CD4-positive, alpha-beta memory T cell (primary cell): ENCODE measurements around the gene TMPRSS12. TPM values are rescaled to one million over a fixed set of nuclear protein-coding genes. Genes with fewer than 3 reads are reported as not detected.
"Not testable (repeated sequence)": the region's sequence is repeated elsewhere in the genome, so short reads cannot be mapped to it uniquely, and the experiment has no call there.

Source experiments
- CTCF ChIA-PET: fragments of 350-600 bp; sonication (Branson Sonifier 250); formaldehyde crosslinking; loops from one replicate; lab custom pipeline; 2021; ENCODE audit warnings: inconsistent platforms; ENCODE audit not compliant: partially characterized antibody; lab: Charles Lee
- POLR2A ChIA-PET: fragments of 350-600 bp; sonication (Branson Sonifier 250); formaldehyde crosslinking; loops from one replicate; lab custom pipeline; 2021; ENCODE audit not compliant: partially characterized antibody; lab: Charles Lee
- DNase-seq, 5 donors: peaks; one replicate each; pipeline versions ENCODE4 v3.0.0 to v3.0.0-alpha.2; 2020 to 2022; ENCODE audit warnings: mixed read lengths in 1 of 5
- H3K27ac ChIP-seq: one replicate; pipeline ENCODE4 v1.7.0; 2013; ENCODE audit warnings: low read depth, low read length
- H3K27me3 ChIP-seq: 2 replicates; pipeline ENCODE4 v1.7.0; 2013; ENCODE audit warnings: mild to moderate bottlenecking, low read length, moderate library complexity; ENCODE audit not compliant: insufficient read depth
- H3K36me3 ChIP-seq: 2 replicates; pipeline ENCODE4 v1.7.0; 2013; ENCODE audit warnings: mild to moderate bottlenecking, low read length, moderate library complexity; ENCODE audit not compliant: insufficient read depth
- H3K4me1 ChIP-seq: 2 replicates; pipeline ENCODE4 v1.7.0; 2013; ENCODE audit warnings: mild to moderate bottlenecking, low read length, moderate library complexity; ENCODE audit not compliant: insufficient read depth
- H3K4me3 ChIP-seq, 2 donors: one replicate each; pipeline ENCODE4 v1.7.0; 2013; ENCODE audit warnings: low read length in 2 of 2, mild to moderate bottlenecking in 1 of 2
- H3K9me3 ChIP-seq, 2 donors: one replicate each; pipeline ENCODE4 v1.7.0; 2013; ENCODE audit warnings: low read length in 2 of 2, control low read depth in 1 of 2; ENCODE audit not compliant: control insufficient read depth in 1 of 2
- H3K27ac Mint-ChIP-seq, 7 donors: one replicate each; pipeline ENCODE4 v1.8.0; 2020 to 2021; ENCODE audit warnings: mixed read lengths in 7 of 7, mild to moderate bottlenecking in 6 of 7, inconsistent platforms in 3 of 7, moderate library complexity in 3 of 7
- H3K27me3 Mint-ChIP-seq, 2 donors: one replicate each; pipeline ENCODE4 v1.8.0; 2020 to 2021; ENCODE audit warnings: mixed read lengths in 2 of 2
- H3K36me3 Mint-ChIP-seq, 2 donors: one replicate each; pipeline ENCODE4 v1.8.0; 2020 to 2021; ENCODE audit warnings: mixed read lengths in 2 of 2, inconsistent platforms in 1 of 2, mild to moderate bottlenecking in 1 of 2
- H3K4me1 Mint-ChIP-seq, 4 donors: one replicate each; pipeline ENCODE4 v1.8.0; 2020 to 2021; ENCODE audit warnings: mixed read lengths in 4 of 4, mild to moderate bottlenecking in 1 of 4
- H3K4me3 Mint-ChIP-seq, 8 donors: one replicate each; pipeline ENCODE4 v1.8.0; 2020 to 2021; ENCODE audit warnings: mixed read lengths in 8 of 8, mild to moderate bottlenecking in 7 of 8, moderate library complexity in 6 of 8, inconsistent platforms in 3 of 8
- H3K9me3 Mint-ChIP-seq, 8 donors: one replicate each; pipeline ENCODE4 v1.8.0; 2020 to 2021; ENCODE audit warnings: mixed read lengths in 8 of 8, mild to moderate bottlenecking in 5 of 8, inconsistent platforms in 3 of 8, moderate library complexity in 1 of 8
- intact Hi-C: fragments of 100-400 bp; cut with micrococcal nuclease; formaldehyde crosslinking; loops from one replicate; pipeline ENCODE4 v1.15.1; 2023
- polyA plus RNA-seq, 2 donors: library from polyadenylated mRNA; unstranded; fragments of 300-500 nt; fragmentation: Illumina TruSeq; gene quantifications; one replicate each; pipeline ENCODE4 v1.2.3, GENCODE V29; 2021
- total RNA-seq, 2 experiments: library from RNA; stranded (reverse); gene quantifications; one replicate each; pipeline ENCODE4 v1.2.3, GENCODE V29; 2021

The TMPRSS12 gene
- total and polyA plus RNA-seq, 4 experiments from 2014 or later = not detected

GRCh38 chr12:50855679-50856078 lies 13.0 kb downstream of the TMPRSS12 start:
- DNase-seq, H3K27ac Mint-ChIP-seq, intact Hi-C loops, H3K4me3 ChIP-seq, H3K36me3 Mint-ChIP-seq, CTCF ChIA-PET, H3K27me3 Mint-ChIP-seq, H3K36me3 ChIP-seq, H3K27ac ChIP-seq, H3K4me3 Mint-ChIP-seq, H3K4me1 Mint-ChIP-seq, H3K9me3 ChIP-seq, H3K27me3 ChIP-seq, POLR2A ChIA-PET, H3K4me1 ChIP-seq: not testable (repeated sequence)
- peaks cover 0 to 21% (median 10%) of the 10 kb centered on the region in 8 donors for H3K9me3 Mint-ChIP-seq

GRCh38 chr12:50859621-50860310 lies 17.0 kb downstream of the TMPRSS12 start:
- H3K36me3 ChIP-seq = no peaks in the 10 kb centered on the region

GRCh38 chr12:50862316-50862715 lies 19.6 kb downstream of the TMPRSS12 start:
- no peak overlapping the region for H3K27ac Mint-ChIP-seq

More at GRCh38 chr12:50859621-50860310, 17.0 kb downstream of the TMPRSS12 start:
- intact Hi-C loops = no loop called here
- Mint-ChIP-seq H3K27ac (no peak overlapping the region), H3K4me3 (no peak overlapping the region), H3K4me1 (peaks cover 0 to 2% (median 0%) of the 10 kb centered on the region in 4 donors), H3K27me3 (peaks cover 0 to 3% of the 10 kb centered on the region in 2 donors), H3K9me3 (peaks cover 0 to 9% (median 2%) of the 10 kb centered on the region in 8 donors), H3K36me3 (no peaks in the 10 kb centered on the region)
- no peak for DNase-seq
- no peak overlapping the region for H3K27ac ChIP-seq
- POLR2A ChIA-PET = no interaction called here
- CTCF ChIA-PET = interaction anchor here (0.9 to 1.3 kb wide), 2 partner anchors 29 to 34 kb away, joined by 3 to 5 read pairs; no protein-coding TSS in a partner anchor
- H3K4me3 ChIP-seq = no peak overlapping the region
- no peaks in the 10 kb centered on the region for H3K4me1 ChIP-seq
- no peaks in the 10 kb centered on the region for H3K9me3 ChIP-seq
- H3K27me3 ChIP-seq = no peaks in the 10 kb centered on the region

GRCh38 chr12:50865266-50865665 lies 22.5 kb downstream of the TMPRSS12 start:
- H3K27ac ChIP-seq = no peak overlapping the region
- DNase-seq = no peak
- H3K36me3 ChIP-seq = no peaks in the 10 kb centered on the region
- no peak overlapping the region for H3K27ac Mint-ChIP-seq
- H3K4me3 Mint-ChIP-seq = no peak overlapping the region
- peaks cover 0 to 3% (median 0%) of the 10 kb centered on the region in 4 donors for H3K4me1 Mint-ChIP-seq
- no peaks in the 10 kb centered on the region for H3K9me3 ChIP-seq
- H3K27me3 ChIP-seq = no peaks in the 10 kb centered on the region
- H3K9me3 Mint-ChIP-seq = peaks cover 0 to 18% (median 15%) of the 10 kb centered on the region in 8 donors
- CTCF ChIA-PET = interaction anchor here (1.3 kb wide), 1 partner anchor 8 kb away, joined by 4 read pairs; no protein-coding TSS in a partner anchor
- peaks cover 3 to 6% of the 10 kb centered on the region in 2 donors for H3K27me3 Mint-ChIP-seq
- peaks cover 0 to 4% of the 10 kb centered on the region in 2 donors for H3K36me3 Mint-ChIP-seq
- H3K4me1 ChIP-seq = no peaks in the 10 kb centered on the region
- intact Hi-C loops = no loop called here
- POLR2A ChIA-PET = no interaction called here
- no peak overlapping the region for H3K4me3 ChIP-seq

More at GRCh38 chr12:50862316-50862715, 19.6 kb downstream of the TMPRSS12 start:
- Mint-ChIP-seq H3K36me3 (peaks cover 0 to 4% of the 10 kb centered on the region in 2 donors), H3K27me3 (peaks cover 2 to 3% of the 10 kb centered on the region in 2 donors), H3K4me1 (peaks cover 0 to 2% (median 0%) of the 10 kb centered on the region in 4 donors), H3K4me3 (no peak overlapping the region), H3K9me3 (peaks cover 0 to 15% (median 9%) of the 10 kb centered on the region in 8 donors)
- Histone ChIP-seq H3K4me1 (no peaks in the 10 kb centered on the region), H3K36me3 (no peaks in the 10 kb centered on the region), H3K27me3 (no peaks in the 10 kb centered on the region), H3K27ac (no peak overlapping the region), H3K9me3 (no peaks in the 10 kb centered on the region), H3K4me3 (no peak overlapping the region)
- CTCF ChIA-PET = interaction anchor here (1.1 kb wide), 1 partner anchor 9 kb away, joined by 3 read pairs; no protein-coding TSS in a partner anchor
- intact Hi-C loops = no loop called here
- POLR2A ChIA-PET = no interaction called here
- DNase-seq = no peak

- DNase-seq, H3K36me3 ChIP-seq, H3K4me3 Mint-ChIP-seq, H3K27me3 Mint-ChIP-seq, H3K9me3 ChIP-seq, H3K27me3 ChIP-seq, POLR2A ChIA-PET, intact Hi-C loops, H3K4me3 ChIP-seq, H3K4me1 Mint-ChIP-seq, H3K36me3 Mint-ChIP-seq, H3K27ac ChIP-seq, H3K4me1 ChIP-seq, CTCF ChIA-PET: not testable (repeated sequence)
- H3K27ac Mint-ChIP-seq = peak overlapping the region in 2 of 7 donors; percentile 25 to 48
- peaks cover 0 to 18% (median 15%) of the 10 kb centered on the region in 8 donors for H3K9me3 Mint-ChIP-seq
Observed at GRCh38 chr12:50868881-50869280, 26.2 kb downstream of the TMPRSS12 start.

- Mint-ChIP-seq H3K27me3 (no peaks in the 10 kb centered on the region), H3K36me3 (peaks cover 0 to 2% of the 10 kb centered on the region in 2 donors), H3K4me3 (no peak overlapping the region), H3K27ac (no peak overlapping the region), H3K9me3 (peaks cover 0 to 15% (median 9%) of the 10 kb centered on the region in 8 donors), H3K4me1 (no peaks in the 10 kb centered on the region)
- POLR2A ChIA-PET = no interaction called here
- no peaks in the 10 kb centered on the region for H3K27me3 ChIP-seq
- no peaks in the 10 kb centered on the region for H3K36me3 ChIP-seq
- H3K9me3 ChIP-seq = no peaks in the 10 kb centered on the region
- no peak overlapping the region for H3K27ac ChIP-seq
- intact Hi-C loops = no loop called here
- H3K4me1 ChIP-seq = no peaks in the 10 kb centered on the region
- DNase-seq = no peak
- H3K4me3 ChIP-seq = no peak overlapping the region
- CTCF ChIA-PET = no interaction called here
Observed at GRCh38 chr12:50882563-50882962, 39.8 kb downstream of the TMPRSS12 start.

- peaks cover 0 to 10% (median 7%) of the 10 kb centered on the region in 8 donors for H3K9me3 Mint-ChIP-seq
- no peaks in the 10 kb centered on the region for H3K27me3 ChIP-seq
- intact Hi-C loops = no loop called here
- ChIA-PET CTCF (no interaction called here), POLR2A (no interaction called here)
- H3K36me3 Mint-ChIP-seq = peaks cover 0 to 2% of the 10 kb centered on the region in 2 donors
- H3K36me3 ChIP-seq = no peaks in the 10 kb centered on the region
- H3K27ac ChIP-seq = no peak overlapping the region
- no peaks in the 10 kb centered on the region for H3K4me1 ChIP-seq
- no peaks in the 10 kb centered on the region for H3K4me1 Mint-ChIP-seq
- H3K27me3 Mint-ChIP-seq = no peaks in the 10 kb centered on the region
- H3K9me3 ChIP-seq = no peaks in the 10 kb centered on the region
- no peak for DNase-seq
- no peak overlapping the region for H3K4me3 Mint-ChIP-seq
- H3K27ac Mint-ChIP-seq = no peak overlapping the region
- no peak overlapping the region for H3K4me3 ChIP-seq
Observed at GRCh38 chr12:50887191-50887590, 44.5 kb downstream of the TMPRSS12 start.
